Measurements from ENCODE around the gene E2F4. TPM values are rescaled to one million over a fixed set of nuclear protein-coding genes. Genes with fewer than 3 reads are reported as not detected.

The E2F4 gene
- total and polyA plus RNA-seq, 9 of the 15 experiments (the other 6 are each of a cell fraction or from before 2014, with no cell fraction given) = 9.7 to 139 (median 106) TPM

- TF ChIP-seq USF1 (CRISPR knock-in tag; IDR thresholded peaks at IDR 0.05) (peak; percentile 77), RBFOX2 (IDR thresholded peaks at IDR 0.05; ENCODE audit: low read depth, low read length) (peak; percentile 17; the same call in 1 of the 2 replicates), WHSC1 (IDR thresholded peaks at IDR 0.05; ENCODE audit: low read length) (no peak), ARID4B (CRISPR knock-in tag; IDR thresholded peaks at IDR 0.05) (no peak), ZNF282 (CRISPR knock-in tag; IDR thresholded peaks at IDR 0.05) (no peak), HMGN3 (IDR thresholded peaks at IDR 0.05; ENCODE audit: borderline replicate concordance, extremely low read depth, insufficient read length, low read depth, low read length) (no peak), HDAC1 (IDR thresholded peaks at IDR 0.05) (0 out of 4 replicates have a peak, but pooled peaks of 1 of the 2 experiments have one; percentile 57), TRIM24 (IDR thresholded peaks at IDR 0.05) (no peak), NCOA6 (IDR thresholded peaks at IDR 0.05) (no peak), TARDBP (IDR thresholded peaks at IDR 0.05) (no peak), NR1H2 (CRISPR knock-in tag; IDR thresholded peaks at IDR 0.05) (no peak), ZNF766 (CRISPR knock-in tag; conservative IDR thresholded peaks at IDR 0.05) (no peak), ZNF551 (CRISPR knock-in tag; IDR thresholded peaks at IDR 0.05) (no peak), BCL6 (CRISPR knock-in tag; IDR thresholded peaks at IDR 0.05) (no peak), ZNF23 (CRISPR knock-in tag; IDR thresholded peaks at IDR 0.05) (no peak), TAL1 (IDR thresholded peaks at IDR 0.05) (no peak), CXXC5 (CRISPR knock-in tag; IDR thresholded peaks at IDR 0.05) (peak; percentile 36)
- TF ChIP-seq, protein P1, sequence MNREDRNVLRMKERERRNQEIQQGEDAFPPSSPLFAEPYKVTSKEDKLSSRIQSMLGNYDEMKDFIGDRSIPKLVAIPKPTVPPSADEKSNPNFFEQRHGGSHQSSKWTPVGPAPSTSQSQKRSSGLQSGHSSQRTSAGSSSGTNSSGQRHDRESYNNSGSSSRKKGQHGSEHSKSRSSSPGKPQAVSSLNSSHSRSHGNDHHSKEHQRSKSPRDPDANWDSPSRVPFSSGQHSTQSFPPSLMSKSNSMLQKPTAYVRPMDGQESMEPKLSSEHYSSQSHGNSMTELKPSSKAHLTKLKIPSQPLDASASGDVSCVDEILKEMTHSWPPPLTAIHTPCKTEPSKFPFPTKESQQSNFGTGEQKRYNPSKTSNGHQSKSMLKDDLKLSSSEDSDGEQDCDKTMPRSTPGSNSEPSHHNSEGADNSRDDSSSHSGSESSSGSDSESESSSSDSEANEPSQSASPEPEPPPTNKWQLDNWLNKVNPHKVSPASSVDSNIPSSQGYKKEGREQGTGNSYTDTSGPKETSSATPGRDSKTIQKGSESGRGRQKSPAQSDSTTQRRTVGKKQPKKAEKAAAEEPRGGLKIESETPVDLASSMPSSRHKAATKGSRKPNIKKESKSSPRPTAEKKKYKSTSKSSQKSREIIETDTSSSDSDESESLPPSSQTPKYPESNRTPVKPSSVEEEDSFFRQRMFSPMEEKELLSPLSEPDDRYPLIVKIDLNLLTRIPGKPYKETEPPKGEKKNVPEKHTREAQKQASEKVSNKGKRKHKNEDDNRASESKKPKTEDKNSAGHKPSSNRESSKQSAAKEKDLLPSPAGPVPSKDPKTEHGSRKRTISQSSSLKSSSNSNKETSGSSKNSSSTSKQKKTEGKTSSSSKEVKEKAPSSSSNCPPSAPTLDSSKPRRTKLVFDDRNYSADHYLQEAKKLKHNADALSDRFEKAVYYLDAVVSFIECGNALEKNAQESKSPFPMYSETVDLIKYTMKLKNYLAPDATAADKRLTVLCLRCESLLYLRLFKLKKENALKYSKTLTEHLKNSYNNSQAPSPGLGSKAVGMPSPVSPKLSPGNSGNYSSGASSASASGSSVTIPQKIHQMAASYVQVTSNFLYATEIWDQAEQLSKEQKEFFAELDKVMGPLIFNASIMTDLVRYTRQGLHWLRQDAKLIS (CRISPR knock-in tag; IDR thresholded peaks at IDR 0.05) = no peak
- TF ChIP-seq, protein P2, sequence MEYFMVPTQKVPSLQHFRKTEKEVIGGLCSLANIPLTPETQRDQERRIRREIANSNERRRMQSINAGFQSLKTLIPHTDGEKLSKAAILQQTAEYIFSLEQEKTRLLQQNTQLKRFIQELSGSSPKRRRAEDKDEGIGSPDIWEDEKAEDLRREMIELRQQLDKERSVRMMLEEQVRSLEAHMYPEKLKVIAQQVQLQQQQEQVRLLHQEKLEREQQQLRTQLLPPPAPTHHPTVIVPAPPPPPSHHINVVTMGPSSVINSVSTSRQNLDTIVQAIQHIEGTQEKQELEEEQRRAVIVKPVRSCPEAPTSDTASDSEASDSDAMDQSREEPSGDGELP (CRISPR knock-in tag; IDR thresholded peaks at IDR 0.05; ENCODE audit: borderline replicate concordance) = peak; percentile 66; the same call in 1 of the 2 replicates
Observed at GRCh38 chr16:67216612-67217490, 24.9 kb downstream of the E2F4 start (continued).
